ENCODE data around the gene TGFBR3L.
A peak's percentile ranks its signal among the peaks of the same experiment; 100 is the strongest.

Gene TGFBR3L

GRCh38 chr19:7943444-7944176 is 29.0 kb downstream of the TGFBR3L start, which contains the start of gene TIMM44 (continued):
- TF ChIP-seq ZNF148 (tag by site-specific recombination; IDR thresholded peaks at IDR 0.05; ENCODE audit: borderline replicate concordance): no peak
- peak; percentile 55 for TF ChIP-seq ZNF660 (tag by site-specific recombination; IDR thresholded peaks at IDR 0.05)
- TF ChIP-seq, protein P1, sequence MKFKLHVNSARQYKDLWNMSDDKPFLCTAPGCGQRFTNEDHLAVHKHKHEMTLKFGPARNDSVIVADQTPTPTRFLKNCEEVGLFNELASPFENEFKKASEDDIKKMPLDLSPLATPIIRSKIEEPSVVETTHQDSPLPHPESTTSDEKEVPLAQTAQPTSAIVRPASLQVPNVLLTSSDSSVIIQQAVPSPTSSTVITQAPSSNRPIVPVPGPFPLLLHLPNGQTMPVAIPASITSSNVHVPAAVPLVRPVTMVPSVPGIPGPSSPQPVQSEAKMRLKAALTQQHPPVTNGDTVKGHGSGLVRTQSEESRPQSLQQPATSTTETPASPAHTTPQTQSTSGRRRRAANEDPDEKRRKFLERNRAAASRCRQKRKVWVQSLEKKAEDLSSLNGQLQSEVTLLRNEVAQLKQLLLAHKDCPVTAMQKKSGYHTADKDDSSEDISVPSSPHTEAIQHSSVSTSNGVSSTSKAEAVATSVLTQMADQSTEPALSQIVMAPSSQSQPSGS (tag by site-specific recombination; IDR thresholded peaks at IDR 0.05; ENCODE audit: low read depth): peak; percentile 90
- peak; percentile 61; the same call in 1 of the 2 replicates for TF ChIP-seq KLF8 (tag by site-specific recombination; IDR thresholded peaks at IDR 0.05)
- no peak for TF ChIP-seq ZNF138 (tag by site-specific recombination; IDR thresholded peaks at IDR 0.05; ENCODE audit: borderline replicate concordance)
- 0 out of 2 replicates have a peak, but pooled peaks have one; percentile 16 for TF ChIP-seq ZNF639 (tag by site-specific recombination; IDR thresholded peaks at IDR 0.05)
- peak; percentile 91 for TF ChIP-seq ZNF335 (tag by site-specific recombination; conservative IDR thresholded peaks at IDR 0.05)
- TF ChIP-seq YY2 (tag by site-specific recombination; IDR thresholded peaks at IDR 0.05): peak; percentile 83
- no peak for TF ChIP-seq MEIS1 (CRISPR knock-in tag; IDR thresholded peaks at IDR 0.05; ENCODE audit: borderline replicate concordance)
- TF ChIP-seq ZFP37 (tag by site-specific recombination; IDR thresholded peaks at IDR 0.05): peak; percentile 73
- no peak for TF ChIP-seq GFI1B (tag by site-specific recombination; IDR thresholded peaks at IDR 0.05)
- TF ChIP-seq ZFP41 (tag by site-specific recombination; IDR thresholded peaks at IDR 0.05; ENCODE audit: borderline replicate concordance): no peak
- TF ChIP-seq ZXDB (tag by site-specific recombination; IDR thresholded peaks at IDR 0.05): peak; percentile 80
- TF ChIP-seq, protein P2, sequence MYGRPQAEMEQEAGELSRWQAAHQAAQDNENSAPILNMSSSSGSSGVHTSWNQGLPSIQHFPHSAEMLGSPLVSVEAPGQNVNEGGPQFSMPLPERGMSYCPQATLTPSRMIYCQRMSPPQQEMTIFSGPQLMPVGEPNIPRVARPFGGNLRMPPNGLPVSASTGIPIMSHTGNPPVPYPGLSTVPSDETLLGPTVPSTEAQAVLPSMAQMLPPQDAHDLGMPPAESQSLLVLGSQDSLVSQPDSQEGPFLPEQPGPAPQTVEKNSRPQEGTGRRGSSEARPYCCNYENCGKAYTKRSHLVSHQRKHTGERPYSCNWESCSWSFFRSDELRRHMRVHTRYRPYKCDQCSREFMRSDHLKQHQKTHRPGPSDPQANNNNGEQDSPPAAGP (tag by site-specific recombination; IDR thresholded peaks at IDR 0.05): peak; percentile 60
- TF ChIP-seq ZNF488 (tag by site-specific recombination; IDR thresholded peaks at IDR 0.05): no peak
- TF ChIP-seq ZSCAN18 (tag by site-specific recombination; IDR thresholded peaks at IDR 0.05): no peak
- peak; percentile 97 for TF ChIP-seq SP3 (tag by site-specific recombination; IDR thresholded peaks at IDR 0.05)
- no peak for TF ChIP-seq ZNF600 (tag by site-specific recombination; IDR thresholded peaks at IDR 0.05)
- no peak for TF ChIP-seq CTCF (tag by site-specific recombination; IDR thresholded peaks at IDR 0.05)
- no peak for TF ChIP-seq ZNF704 (tag by site-specific recombination; IDR thresholded peaks at IDR 0.05)
- 0 out of 2 replicates have a peak, but pooled peaks have one; percentile 19 for TF ChIP-seq ZNF561 (tag by site-specific recombination; IDR thresholded peaks at IDR 0.05; ENCODE audit: borderline replicate concordance)
